LNCAP (cell line): ENCODE measurements around the gene KIF6.

ENCODE experiments used
- TF ChIP-seq, protein P1 (sequence below): fragments of 450-650 bp; IDR thresholded peaks from 2 replicates; pipeline ENCODE4 v1.5.1; 2017; ENCODE audit warnings: mild to moderate bottlenecking

Gene KIF6

DNA sequence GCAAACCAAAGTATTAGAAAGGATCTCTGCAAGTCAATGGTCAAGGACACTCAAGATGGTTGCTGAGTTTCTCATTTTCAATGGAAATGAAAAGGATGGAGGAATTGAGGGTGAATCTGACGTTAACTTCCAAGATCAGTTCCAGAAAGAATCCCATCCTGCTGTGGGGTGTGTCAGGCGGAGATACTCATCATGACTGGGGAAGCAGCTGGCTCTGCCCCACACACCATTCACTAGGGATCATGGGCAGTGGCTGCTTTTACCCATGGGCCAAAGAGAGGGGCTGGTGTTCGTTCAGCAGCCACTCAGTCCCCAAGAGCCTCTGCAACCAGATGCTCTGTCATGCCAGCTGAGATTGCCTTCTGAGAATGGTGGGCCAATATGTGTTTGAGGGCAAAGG lies 300.4 kb downstream of the KIF6 start:
- TF ChIP-seq, protein P1, sequence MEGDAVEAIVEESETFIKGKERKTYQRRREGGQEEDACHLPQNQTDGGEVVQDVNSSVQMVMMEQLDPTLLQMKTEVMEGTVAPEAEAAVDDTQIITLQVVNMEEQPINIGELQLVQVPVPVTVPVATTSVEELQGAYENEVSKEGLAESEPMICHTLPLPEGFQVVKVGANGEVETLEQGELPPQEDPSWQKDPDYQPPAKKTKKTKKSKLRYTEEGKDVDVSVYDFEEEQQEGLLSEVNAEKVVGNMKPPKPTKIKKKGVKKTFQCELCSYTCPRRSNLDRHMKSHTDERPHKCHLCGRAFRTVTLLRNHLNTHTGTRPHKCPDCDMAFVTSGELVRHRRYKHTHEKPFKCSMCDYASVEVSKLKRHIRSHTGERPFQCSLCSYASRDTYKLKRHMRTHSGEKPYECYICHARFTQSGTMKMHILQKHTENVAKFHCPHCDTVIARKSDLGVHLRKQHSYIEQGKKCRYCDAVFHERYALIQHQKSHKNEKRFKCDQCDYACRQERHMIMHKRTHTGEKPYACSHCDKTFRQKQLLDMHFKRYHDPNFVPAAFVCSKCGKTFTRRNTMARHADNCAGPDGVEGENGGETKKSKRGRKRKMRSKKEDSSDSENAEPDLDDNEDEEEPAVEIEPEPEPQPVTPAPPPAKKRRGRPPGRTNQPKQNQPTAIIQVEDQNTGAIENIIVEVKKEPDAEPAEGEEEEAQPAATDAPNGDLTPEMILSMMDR = no peak

DNA sequence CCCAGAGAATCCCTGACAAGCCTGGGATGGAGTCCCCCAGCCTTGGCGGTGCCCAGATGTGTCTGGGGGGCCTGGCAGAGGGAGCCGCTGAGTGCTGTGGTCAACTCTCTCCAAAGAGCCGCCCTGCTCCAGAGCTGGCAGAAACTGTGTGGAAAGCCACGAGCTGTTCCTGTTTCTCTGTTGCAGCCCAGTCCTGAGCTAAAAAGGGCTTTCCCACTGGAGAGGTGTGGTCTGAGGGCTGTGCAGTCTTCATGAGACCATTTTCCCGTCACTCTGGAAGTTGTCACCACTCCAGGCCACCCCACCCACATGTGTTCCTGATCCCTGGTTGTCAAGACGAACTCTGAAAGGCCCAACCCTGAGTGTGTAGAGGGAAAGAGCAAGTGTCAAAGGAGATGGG lies 303.0 kb downstream of the KIF6 start:
- TF ChIP-seq, protein P1 = no peak

DNA sequence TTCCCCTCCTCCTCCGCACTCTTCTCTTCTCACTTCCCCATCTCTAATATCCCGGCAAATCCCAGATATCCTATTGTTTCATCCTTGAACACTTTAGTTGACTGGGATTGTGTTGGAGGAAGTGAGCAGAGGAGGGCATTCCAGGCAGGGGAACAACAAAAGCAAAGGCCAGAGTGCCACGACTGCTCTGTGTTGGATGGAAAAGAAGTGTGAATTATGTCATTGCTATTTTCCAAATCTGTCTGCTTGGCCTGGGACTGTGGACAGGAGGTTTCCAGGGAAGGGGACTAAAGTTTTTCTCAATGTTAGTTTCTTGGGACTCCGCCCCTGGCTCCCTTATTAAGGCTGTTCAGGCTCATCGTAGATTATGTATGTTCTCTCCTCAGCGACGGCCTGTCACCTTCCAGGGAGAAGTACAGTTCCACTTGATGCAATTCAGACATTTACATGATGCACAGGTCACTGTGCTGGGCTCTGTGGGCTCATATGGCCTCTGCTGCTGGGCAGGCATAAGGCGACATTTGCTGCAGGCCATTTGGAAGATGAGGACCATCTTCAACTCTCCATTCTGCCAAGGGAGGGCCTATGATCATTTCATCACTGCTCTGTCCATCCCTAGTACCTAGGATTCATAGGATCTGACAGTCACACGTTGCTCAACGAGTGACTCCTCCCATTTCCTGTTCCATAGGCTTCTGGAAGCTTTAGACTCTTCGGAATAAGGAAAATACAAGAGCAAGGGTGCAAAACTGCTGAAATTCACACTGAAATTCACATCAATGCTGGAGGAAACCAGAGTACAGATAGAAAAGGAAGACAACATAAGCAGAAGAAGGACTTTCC lies 303.6 kb downstream of the KIF6 start:
- TF ChIP-seq, protein P1 = no peak

DNA sequence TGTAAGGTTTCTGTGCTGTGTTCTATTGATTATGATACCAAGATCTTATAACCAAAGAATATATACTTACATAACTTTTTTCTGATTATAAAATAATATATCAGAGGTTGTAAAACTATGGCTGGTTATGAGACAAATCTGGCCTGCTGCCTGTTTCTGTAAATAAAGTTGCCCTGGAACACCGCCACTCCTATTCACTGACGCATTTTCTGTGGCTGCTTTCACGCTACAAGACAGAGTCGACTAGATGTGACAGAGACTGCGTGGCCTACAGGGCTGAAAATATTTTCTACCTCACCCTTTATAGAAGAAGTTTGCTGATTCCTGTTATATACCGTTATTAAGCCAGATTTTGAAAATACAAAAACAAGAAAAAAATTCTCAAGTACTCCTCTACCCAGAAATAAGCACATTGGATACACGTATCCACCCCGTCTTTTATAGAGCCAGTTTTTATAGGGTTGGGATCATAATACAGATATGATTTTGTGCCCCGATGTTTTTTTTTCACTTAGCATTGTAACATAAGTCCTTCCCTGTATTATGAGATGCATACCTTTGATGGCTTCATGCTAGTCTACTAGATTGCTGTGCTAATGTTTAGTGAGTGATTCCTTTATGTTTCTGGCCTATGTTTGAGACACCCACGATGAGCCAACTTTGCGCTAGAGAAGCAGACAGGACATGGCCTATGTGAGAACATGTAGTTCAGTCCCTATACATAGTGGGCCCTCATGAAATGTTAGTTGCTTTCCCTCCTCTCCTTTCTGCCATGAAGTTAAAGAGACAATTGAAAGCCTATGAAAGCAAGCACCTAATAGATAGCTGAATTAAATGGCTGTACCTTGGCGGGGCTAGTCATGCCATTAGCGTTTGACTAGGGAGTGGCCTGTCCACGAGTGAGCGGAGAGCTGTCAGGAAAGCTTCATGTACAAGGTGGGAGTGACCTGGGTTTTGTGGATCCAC lies 304.6 kb downstream of the KIF6 start:
- TF ChIP-seq, protein P1 = no peak

DNA sequence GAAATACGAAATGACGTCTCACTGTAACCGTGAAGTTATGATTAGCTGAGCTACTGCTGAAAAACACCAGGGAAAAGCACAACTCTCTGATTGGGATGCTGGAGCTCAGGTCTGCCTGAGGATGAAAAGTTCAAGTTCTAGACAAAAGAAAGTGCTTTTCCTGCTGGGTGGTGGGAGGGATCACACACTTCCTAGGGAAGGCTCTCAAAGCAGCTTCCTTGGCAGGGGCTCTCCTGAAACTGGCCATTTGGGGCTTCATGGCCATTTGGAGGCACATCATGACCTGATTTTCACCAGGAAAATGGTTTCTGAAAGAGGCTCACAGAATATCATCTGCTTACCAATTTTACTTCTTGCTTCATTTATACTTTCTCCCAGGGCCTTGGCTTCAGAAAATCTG lies 305.6 kb downstream of the KIF6 start:
- TF ChIP-seq, protein P1 = no peak

DNA sequence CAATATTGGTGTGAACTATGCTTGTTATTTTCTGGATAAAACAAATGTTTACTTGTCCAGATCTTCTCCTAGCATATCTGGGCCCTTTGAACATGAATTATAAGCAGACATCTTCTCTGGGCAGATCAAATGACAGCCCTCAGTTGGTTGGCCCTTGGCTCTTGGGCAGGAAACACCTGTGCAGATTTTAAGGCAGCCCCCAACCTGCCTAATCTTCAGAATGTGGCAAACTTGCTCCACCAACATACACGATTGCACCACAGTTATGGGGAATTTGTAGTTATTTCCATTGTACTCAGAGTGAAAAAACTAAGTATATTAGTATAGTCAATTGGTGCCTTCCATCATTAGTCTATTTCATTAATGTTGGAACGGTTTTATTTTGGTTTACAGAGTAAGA lies 307.8 kb downstream of the KIF6 start:
- TF ChIP-seq, protein P1 = no peak

DNA sequence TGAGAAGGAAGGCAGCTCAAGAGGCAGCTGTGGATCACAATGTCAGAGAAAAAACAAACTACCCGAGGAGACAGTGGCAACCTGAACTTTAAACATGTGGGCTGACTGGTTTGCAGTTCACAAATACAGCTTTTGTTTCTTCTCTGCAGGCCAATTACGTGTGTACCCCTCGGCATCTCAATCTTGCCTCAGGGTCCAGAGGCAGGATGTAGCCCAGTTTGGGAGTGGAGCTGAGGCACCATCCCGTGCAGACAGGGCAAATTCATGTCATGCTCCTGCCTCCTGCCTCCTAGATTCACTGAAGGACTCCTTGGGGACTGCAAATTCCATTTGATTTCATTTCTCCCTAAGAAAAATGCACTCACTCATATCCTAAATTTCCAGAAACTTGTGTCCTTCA lies 308.5 kb downstream of the KIF6 start:
- TF ChIP-seq, protein P1 = no peak
